Stimulated activated CD4-positive, alpha-beta T cell treated with anti-CD3 and anti-CD28 coated beads, Interleukin-4, amount 100 ng/mL, for 4 hours (primary cell): ENCODE measurements around the gene RALGDS.
"Not testable (repeated sequence)": the region's sequence is repeated elsewhere in the genome, so short reads cannot be mapped to it uniquely, and the experiment has no call there.

Source experiments
- DNase-seq, 2 experiments: peaks; one replicate each; pipeline ENCODE4 v3.0.0-alpha.2; 2020

RALGDS gene

DNA sequence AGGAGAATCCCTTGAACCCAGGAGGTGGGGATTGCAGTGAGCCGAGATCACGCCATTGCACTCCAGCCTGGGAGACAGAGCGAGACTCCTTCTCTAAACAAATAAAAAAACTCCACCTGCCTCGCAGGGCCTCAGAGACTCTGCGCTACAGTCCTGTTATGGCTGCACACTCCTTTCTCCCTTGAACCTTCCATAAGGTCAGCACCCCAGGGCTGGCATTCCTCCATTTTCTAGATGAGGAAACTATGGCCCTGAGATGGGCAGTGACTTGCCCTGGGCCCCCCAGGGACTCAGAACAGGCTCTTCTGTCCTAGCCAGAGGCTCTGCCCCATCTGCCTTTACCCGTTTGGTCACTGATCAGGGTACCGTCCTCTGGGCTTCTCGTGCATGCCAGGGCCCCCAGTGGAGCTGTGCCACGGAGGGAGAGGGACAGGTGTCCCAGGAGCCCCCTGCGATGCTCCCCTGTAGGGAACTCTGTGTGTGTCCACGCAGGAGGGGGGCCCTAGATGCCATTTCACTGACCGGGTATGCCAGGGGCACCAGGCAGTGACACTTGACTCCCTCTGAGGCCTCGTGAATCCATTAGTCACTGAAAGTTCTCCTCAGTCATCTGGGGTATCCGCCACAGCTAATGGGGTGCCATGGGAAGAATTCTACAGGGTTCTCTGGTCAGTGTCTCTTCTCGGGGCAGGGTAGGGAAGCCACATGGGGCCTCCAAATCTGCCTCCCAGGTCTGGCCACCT is 16.2 kb downstream of the RALGDS start:
- no peak for DNase-seq

DNA sequence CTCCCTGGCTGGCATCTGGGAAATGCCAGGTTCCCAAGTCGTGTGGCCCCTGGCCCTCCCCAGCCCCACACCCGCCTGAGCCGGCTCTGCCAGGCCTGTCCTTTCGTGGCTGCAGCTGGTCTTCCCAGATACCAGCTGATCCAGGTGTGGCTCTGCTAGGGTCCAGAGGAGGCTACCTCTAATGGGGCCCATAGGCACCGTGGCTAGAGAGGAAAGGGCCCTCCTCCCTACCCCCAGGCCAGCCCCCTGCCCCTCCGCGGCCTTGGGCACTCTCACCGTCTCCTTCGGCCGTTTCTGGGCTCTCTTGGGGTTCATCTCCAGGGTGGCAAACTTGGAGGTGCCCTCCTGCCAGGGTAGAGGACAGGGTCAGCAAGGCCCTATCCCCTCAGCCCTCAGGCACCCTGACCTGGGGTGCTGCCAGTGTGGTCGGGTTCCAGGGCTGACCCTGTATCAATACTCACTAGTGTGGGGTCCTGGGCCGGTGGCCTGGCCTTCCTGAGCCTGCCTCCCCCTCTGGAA is 17.0 kb downstream of the RALGDS start:
- no peak for DNase-seq

GRCh38 chr9:133103183-133103986 is 17.7 kb downstream of the RALGDS start:
- peak; percentile 30 to 50 for DNase-seq

DNA sequence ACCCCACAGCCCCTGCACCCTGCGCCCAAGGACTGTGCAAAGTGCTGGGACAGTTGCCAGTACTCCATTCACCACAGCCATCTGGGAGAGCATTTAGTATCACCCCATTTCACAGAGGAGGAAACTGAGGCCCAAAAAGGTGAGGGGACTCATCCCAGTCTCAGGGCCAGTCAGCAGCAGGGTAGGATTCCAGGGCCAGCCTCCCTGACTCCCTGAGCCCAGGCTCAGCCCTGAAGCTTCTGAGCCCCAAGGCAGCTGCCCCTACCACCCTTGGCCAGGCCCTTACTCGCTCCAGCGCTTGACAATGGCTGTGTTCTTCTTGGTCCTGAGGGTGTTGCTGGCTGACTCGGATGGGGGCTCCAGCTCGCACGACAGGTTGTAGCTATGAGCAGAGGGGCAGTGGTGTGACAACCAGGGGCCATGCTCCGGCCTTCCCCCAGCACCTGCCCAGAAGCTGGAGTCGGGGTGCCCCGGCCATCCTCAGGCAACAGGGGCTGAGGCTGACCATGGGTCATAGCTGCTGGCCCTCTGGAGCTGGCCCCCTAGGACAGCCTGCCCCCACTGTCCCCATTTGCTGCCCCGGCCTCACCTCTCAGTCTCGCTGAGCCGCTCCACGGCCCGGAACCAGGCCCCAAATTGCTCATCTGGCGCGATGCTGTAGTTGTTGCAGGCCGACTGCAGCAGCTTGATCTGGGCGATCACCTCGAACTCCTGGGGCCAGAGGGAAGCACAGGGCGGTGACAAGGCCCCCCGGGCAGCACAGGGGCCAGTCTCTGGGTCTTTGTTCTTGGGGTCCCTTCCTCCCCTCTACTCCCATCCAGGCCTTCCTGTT is 18.6 kb downstream of the RALGDS start:
- no peak for DNase-seq

GRCh38 chr9:133101356-133102189 is 19.5 kb downstream of the RALGDS start:
- no peak for DNase-seq

GRCh38 chr9:133100506-133101355 is 20.3 kb downstream of the RALGDS start:
- DNase-seq: no peak

DNA sequence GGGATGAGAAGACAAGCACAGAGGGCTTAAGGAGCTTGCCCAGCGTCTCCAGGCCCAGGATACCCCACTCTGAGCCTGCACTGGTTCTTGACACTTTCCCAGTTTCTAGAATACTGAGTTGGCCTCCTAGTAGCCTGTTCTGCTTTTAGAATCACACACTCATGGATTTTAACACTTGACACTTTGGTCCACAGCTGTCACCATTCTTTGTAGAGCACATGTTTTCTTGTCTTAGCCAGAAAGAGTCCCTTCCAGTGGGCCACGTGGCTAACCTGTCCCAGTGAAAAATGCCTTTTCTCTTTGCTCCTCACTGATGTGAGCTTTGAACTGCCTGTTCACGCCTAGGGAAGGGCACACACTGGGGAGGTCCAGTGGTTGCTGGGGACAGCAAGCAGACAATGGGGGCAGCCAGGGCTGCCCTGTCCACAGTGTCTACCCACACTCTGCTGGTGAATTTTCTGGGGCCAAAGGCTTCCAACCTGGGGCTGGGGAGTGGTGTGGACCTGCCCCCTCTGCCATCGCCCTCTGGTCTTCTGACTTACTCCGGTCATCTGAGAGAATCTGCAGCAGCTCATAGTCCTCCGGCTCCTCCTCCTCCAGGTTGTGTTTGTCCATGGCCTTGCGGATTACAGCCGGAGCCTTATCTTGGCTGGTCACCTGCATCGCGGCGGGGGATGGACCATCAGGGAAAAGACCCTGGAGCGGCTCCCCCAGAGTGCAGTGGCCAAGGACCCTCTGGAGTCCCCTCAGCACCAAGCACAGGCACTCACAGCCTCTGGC is 21.1 kb downstream of the RALGDS start:
- DNase-seq: no peak

GRCh38 chr9:133098871-133099270 is 22.2 kb downstream of the RALGDS start:
- no peak for DNase-seq

DNA sequence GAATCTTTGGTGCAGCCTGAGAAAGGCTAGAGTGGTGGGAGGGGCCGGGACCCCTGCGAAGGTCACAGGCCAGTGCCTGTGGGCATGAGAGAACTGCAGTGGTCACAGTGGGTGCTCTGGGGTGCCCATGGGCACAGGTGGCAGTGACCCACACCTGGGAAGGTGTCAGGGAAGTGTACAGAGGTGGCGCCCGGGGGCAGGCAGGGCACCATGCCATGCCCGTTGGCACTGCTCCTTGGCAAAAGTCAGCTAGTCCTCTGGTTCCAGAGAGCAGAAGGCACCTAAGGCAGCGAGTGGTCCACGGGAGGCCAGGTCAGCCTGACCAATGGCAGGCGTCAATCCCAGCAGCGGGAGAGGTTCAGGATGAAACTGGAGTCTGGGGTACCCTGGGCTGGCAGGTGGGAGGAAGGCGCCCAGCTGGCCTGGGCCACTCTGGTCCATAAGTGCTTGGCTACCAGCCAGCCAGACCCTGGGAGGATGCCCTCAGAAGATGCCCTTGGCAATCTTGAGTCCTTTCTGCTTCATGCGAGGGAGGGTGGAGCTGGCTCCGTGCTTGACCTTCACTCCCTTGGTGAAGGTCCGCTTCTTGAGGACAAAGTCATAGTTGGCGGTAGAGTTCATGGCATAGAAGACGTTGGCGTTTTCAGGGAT is 22.8 kb downstream of the RALGDS start:
- DNase-seq: no peak

- DNase-seq: no peak
These were observed 26.1 kb downstream of the RALGDS start for GRCh38 chr9:133094842-133095393.

DNA sequence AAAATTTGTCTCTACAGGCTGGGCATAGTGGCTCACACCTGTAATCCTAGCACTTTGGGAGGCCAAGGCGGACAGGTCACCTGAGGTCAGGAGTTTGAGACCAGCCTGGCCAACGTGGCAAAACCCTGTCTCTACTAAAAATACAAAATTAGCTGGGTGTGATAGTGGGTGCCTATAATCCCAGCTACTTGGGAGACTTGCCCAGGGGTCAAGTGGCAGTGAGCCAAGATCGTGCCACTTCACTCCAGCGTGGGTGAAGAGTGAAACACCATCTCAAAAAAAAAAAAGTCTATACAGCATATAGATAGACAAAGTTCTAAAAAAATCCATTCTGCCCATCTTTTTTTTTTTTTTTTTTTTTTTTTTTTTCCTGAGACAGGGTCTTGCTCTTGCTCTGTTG is 26.7 kb downstream of the RALGDS start:
- DNase-seq: not testable (repeated sequence)

DNA sequence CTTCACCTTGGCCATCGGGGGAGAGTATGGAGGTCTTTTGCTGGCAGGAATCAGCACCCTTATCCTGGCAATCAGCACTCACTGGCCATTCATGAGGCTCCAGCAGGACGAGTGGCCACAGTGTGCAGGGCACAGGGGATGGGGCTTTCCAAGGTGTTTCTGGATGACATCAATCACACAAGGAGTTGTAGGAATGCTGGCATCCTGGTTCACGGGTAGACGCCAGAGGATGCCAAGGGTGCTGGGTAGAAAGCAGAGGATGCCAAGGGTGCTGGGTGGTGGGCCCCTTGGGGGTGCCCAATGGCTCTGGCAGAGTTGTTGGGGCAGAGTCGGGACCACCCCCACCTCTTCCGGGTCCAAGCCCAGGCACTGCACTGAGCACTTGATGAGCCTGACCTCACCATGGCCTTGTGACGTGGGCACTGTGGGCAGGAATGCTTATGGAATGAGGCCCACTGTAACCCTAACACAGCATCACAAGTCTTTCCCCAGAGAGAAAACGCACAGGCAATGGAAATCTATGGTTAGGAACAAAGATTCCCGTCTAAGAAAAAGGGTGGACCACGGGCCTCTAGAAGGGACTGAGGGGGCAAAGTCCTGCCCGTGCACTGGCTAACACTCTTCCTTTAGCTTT is 30.2 kb downstream of the RALGDS start:
- no peak for DNase-seq

DNA sequence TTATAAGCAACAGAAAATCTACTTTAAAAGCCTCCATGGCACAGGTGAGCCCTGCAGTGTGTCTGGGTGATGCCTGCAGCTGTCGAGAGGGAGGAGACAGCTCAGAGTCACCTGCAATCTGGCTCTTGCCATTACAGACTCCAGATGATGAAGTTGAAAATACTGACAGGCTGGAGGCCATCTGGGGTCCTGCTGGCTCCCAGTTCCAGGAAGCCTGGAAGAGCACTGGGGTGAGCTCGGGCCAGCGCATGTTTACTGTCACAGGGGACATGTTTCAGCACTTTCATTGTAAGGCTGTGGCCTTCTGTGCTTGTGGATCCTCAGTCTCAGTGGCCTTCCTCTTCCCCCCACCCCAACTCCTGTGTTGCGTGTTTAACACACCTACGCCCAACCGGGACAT is 30.9 kb downstream of the RALGDS start:
- DNase-seq: no peak

DNA sequence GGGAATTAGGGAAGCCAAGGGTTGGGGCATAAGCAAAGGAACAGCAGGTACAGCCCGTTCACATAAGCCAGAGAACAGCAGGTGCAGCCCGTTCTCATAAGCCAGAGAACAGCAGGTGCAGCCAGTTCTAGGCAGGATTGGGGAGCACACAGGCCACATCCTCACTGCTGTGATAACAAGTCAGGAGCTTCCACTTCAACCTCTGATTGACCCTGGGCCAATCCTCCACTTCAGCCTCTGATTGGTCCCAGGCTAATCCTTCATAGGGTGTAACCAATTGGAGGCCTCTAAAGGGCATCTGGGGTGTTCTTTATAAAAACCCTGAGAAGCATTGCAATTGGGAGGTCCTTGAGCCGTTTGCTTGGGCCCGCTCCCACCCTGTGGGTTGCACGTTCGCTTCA is 31.8 kb downstream of the RALGDS start:
- DNase-seq: no peak

DNA sequence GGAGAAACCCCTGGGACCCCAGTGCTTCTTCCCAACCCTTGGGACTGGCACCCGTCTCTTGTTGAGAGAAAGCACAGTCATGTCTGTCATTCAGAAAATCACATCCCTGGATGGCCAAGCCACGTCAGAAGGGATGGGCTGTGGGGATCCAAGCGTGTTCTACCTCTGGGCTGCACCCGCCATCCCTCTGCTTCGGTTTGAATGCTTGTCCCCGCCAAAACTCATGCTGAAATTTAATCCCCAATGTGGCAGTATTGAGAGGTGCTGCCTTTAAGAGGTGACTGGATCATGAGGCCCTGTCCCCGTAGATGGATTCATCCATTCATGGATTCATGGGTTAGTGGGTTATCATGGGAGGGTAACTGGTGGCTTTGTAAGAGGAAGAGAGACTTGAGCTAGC is 32.3 kb downstream of the RALGDS start:
- no peak for DNase-seq

DNA sequence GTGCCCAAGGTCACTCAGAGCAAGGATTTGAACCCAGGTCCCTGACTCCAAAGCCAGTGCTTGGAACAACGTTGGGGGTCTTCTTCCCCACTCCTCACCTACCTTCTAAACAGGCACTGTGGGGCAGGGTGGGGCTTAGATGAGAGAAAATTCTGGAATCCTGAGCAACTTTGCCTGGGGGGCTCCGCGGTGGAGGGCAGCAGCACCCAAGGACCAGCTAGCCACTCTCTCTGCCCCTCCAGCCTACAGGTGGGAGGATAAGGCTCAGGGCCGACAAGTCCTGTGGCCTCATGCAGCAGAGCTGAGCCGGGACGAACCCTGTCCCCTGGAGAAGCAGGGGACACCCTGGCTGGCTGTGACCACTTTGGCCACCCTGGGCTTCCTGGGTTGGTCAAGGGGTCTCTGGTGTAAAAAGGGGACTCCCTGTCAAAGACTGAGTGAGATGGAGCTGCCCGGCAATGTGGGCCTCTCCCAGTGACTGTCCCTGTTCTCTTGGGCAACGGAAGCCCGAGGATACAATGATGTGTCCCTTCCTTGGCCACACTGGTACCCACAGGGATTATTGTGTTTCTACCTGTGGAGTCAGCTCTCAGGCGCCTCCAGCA is 32.8 kb downstream of the RALGDS start:
- DNase-seq: no peak

- no peak for DNase-seq
These were observed 33.5 kb downstream of the RALGDS start for GRCh38 chr9:133087429-133088145.

GRCh38 chr9:133086894-133087293 is 34.1 kb downstream of the RALGDS start:
- DNase-seq: no peak
